GM12892 (cell line): ENCODE results near the gene ATAD5.
"Not testable (repeated sequence)": the region's sequence is repeated elsewhere in the genome, so short reads cannot be mapped to it uniquely, and the experiment has no call there.

Source experiments
- DNase-seq: peaks from one replicate; pipeline ENCODE4 v3.0.0; 2011; ENCODE audit not compliant: insufficient read length
- FAIRE-seq: peaks from 2 replicates; lab custom pipeline; 2011; peaks lifted over from hg19 to GRCh38; lab: Jason Lieb, UNC
- POLR2A ChIP-seq: IDR thresholded peaks from 2 replicates; pipeline ENCODE4 v1.6.1; 2011; ENCODE audit warnings: low read depth, low read length, control low read depth
- POLR2AphosphoS5 ChIP-seq: IDR thresholded peaks from 2 replicates; pipeline ENCODE4 v1.6.1; 2011; ENCODE audit warnings: low read depth, low read length, control low read depth
- TAF1 ChIP-seq: IDR thresholded peaks from 2 replicates; pipeline ENCODE4 v1.6.1; 2011; ENCODE audit warnings: low read depth, mild to moderate bottlenecking, control low read depth, low read length, borderline replicate concordance

ATAD5 gene

DNA sequence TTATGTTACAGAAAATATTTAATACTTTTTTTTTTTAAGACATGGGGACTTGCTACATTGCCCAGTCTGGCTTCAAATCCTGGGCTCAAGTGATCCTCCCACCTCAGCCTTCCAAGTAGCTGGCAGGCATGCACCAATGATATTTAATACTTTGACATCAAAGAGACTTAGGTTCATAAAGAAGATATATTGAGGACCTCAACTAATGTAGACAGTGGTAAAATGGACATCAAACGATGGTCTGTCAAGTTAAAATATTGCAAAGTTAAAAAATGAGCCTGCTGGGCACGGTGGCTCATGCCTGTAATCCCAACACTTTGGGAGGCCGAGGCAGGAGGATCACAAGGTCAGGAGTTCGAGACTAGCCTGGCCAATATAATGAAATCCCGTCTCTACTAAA lies 65.5 kb downstream of the ATAD5 start:
- FAIRE-seq (no peak), DNase-seq (no peak)
- no peak for TF ChIP-seq POLR2A
- no peak for TF ChIP-seq TAF1
- TF ChIP-seq POLR2AphosphoS5, result no peak

DNA sequence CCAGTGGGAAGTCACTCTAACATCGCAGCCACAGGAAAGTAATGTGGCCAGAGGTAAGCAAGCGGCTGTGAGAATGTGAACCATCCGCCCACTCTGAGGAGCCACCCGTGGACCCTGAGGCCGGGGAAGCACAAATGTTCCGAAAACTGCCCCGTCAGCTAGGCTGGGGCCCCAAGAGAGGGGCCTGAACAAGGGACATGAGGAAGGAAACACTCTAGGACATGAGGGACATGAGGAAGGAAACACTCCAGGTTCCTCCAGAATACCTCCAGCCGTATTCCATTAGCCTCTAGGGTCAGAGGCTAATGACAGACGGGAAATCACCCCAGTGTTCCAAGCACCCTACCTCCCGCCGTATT lies 74.0 kb downstream of the ATAD5 start:
- DNase-seq (no peak), FAIRE-seq (no peak)
- no peak for TF ChIP-seq POLR2A
- TF ChIP-seq TAF1, result no peak
- no peak for TF ChIP-seq POLR2AphosphoS5

DNA sequence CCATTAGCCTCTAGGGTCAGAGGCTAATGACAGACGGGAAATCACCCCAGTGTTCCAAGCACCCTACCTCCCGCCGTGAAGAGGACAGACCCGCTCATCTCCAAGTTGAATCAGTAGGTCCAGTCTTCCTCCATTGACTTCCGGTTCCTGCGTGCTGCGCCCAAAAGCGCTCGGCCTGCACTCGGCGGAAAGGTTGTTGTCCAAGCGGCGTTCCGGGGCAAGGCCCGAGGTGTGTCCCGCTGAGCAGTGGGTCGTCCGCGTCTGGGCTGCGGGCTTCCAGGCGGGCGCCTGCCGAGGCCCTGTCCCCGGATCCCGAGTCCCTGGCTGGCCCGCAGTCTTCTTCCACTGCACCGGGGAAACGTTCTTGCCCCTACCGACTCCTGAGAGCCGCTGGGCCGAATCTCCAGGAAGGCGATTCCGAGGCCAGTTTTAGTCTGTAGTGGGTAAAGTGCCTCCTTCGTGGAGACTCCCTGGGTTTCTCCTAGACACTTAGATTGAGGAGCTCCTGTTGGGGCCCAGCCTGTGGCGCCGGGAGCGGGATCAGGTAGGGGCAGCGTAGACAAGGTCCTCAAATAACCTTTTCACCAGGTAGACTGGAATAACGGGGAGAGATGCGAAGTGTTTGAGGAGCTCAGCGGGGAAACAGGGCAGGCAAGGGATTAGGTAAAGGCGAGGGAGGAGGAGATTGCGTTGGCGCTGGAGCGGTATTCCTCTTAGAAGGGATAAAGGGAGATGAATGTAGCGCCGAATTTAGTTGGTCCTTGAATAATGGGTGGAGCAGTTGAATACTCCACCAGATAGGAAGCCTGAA lies 74.5 kb downstream of the ATAD5 start, which contains the start of gene TEFM:
TEFM (minus strand) TSS at position 138 of the 811 bp plus-strand sequence; CDS start at position 98, 40 bp downstream.
- DNase-seq (peak; percentile 82), FAIRE-seq (peak; percentile 94)
- TF ChIP-seq TAF1, result peak; percentile 91
- peak; percentile 51 for TF ChIP-seq POLR2AphosphoS5
- peak; percentile 88; the same call in 1 of the 2 replicates for TF ChIP-seq POLR2A

DNA sequence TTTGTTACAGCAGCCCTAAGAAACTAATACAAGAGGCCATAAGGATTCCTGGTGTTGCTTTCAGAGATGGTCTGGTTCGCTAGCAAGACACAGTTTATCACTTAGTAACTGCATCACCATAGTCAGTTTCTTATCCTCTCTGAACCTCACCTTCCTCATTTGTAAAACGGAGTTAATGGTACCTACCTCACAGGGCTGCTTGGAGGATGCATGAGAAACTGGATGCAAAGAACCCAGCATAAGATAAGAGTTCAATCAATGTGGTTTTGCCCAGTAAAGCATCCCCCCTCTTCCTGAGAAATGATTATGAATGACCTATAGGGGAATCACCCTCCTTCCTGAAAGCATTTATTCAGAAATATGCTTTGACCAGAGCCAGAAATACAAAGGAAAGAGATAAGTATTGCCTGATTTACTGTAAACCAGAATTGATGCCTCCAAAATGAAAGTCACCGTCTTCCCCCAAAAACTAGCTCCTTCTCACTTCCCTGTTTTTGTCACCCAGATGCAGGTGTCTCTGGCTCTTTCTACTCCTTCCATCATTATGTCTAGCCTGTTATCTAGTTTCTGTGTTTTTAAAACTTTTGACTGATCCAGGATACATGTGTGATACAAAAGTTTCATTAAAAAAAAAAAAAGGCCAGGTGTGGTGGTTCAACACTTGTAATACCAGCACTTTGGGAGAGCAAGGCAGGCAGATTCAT lies 77.1 kb downstream of the ATAD5 start:
- FAIRE-seq, result no peak
- TF ChIP-seq POLR2AphosphoS5 (no peak), POLR2A (no peak), TAF1 (no peak)

DNA sequence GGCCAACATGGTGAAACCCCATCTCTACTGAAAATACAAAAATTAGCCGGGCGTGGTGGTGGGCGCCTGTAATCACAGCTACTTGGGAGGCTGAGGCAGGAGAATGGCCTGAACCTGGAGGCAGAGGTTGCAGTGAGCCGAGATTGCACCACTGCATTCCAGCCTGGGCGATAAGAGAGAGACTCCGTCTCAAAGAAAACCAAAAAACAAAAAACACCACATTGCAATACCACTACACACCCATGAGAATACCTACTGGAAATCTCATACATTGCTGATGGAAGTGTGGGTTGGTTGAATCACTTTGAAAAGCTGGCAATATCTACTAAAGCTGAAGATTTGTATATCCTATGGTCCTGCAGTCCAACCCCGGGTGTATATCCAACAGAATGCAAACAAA lies 78.4 kb downstream of the ATAD5 start:
- not testable (repeated sequence) for FAIRE-seq, DNase-seq

More for the DNA sequence above, 77.1 kb downstream of the ATAD5 start:
- no peak for DNase-seq

DNA sequence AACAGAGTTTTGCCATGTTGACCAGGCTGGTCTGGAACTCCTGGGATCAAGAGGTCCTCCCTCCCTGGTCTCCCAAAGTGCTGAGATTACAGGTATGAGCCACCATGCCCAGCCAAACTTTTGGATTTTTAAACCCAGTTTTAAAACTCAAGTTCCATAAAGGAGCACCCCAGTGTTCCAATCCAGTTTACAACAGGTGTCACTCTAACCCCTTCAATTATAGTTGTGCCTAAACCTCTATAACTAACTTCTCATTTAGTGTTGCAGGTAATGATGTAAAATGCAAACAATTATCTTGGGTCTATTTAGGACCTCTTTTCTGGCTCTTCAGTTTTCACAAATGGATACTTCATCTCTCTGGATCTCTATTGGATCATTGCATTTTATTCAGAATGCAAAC lies 82.2 kb downstream of the ATAD5 start:
- TF ChIP-seq TAF1 (no peak), POLR2A (no peak), POLR2AphosphoS5 (no peak)
- FAIRE-seq (no peak), DNase-seq (no peak)

DNA sequence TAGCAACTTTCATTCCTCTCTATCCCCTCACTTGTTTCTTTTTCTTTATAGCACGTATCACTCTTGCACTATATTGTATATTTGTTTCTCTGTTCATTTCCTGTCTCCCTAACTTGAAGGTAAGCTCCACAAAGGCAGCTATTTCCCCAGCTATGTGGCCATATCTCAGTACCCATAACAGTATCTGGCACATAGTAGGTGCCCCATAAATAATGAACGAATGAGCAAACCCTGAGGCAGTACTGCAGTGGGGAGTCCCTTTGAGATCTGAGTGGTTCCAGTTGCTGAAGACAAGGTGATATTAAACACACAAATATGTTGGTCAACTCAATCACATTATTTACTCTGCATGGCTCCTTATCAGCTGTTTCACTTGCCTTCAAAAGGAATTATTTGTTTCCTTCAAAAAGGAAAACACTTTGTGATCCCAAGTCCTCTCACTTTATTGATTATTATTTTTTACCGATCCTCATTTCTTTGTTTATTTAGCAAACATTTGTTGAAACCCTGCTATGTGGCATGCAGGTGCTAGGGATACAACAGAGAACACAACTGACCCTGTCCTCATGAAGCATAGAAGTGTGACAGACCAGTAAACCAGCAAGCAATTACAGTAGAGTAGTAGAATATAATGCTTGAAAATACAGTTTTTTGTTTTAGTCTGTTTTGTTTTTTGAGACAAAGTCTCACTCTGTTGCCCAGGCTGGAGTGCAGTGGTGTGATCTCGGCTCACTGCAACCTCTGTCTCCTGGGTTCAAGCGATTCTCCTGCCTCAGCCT lies 84.3 kb downstream of the ATAD5 start:
- no peak for DNase-seq
- FAIRE-seq, result no peak
- TF ChIP-seq POLR2A (no peak), POLR2AphosphoS5 (no peak), TAF1 (no peak)

DNA sequence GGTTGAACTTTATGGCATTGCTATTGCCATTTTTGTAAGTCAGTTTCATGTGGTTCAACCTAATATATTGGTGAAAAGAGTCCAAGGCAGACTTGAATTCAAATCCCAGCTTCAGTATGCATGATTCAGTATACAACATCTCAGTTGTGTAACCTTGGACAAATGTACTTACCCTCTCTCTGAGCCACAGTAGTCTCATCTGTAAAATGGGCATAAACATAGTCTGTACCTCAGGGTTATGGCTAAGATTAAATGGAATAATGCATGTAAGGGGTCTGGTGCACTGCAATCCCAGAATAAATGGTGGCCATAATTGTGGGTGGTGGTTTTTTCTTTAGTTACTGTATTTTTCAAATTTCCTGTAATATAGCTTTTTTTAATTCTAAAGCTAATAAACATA lies 85.3 kb downstream of the ATAD5 start:
- DNase-seq, result no peak
- no peak for FAIRE-seq
- TF ChIP-seq POLR2A, result no peak
- TF ChIP-seq POLR2AphosphoS5, result no peak
- no peak for TF ChIP-seq TAF1

DNA sequence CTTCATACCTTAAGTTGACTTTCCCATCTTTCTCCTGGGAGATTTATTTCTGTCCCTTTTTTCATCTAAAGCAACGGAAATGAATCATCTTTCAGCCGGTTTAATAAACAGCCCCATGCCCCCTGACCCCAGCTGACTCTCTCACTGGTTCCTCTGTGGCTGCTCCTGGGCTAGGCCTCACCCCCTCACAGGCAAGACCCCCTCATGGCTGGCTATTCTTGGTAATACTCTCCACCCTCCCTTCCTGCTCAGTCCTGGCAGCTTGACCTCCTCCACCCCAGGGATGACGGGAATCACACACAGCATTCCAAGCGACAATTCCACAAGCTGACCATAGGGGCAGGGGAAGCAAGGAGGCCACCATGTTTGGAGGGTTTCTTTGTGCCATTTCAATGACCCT lies 88.5 kb downstream of the ATAD5 start:
- no peak for TF ChIP-seq TAF1
- no peak for TF ChIP-seq POLR2AphosphoS5
- no peak for TF ChIP-seq POLR2A
- no peak for FAIRE-seq
- no peak for DNase-seq

DNA sequence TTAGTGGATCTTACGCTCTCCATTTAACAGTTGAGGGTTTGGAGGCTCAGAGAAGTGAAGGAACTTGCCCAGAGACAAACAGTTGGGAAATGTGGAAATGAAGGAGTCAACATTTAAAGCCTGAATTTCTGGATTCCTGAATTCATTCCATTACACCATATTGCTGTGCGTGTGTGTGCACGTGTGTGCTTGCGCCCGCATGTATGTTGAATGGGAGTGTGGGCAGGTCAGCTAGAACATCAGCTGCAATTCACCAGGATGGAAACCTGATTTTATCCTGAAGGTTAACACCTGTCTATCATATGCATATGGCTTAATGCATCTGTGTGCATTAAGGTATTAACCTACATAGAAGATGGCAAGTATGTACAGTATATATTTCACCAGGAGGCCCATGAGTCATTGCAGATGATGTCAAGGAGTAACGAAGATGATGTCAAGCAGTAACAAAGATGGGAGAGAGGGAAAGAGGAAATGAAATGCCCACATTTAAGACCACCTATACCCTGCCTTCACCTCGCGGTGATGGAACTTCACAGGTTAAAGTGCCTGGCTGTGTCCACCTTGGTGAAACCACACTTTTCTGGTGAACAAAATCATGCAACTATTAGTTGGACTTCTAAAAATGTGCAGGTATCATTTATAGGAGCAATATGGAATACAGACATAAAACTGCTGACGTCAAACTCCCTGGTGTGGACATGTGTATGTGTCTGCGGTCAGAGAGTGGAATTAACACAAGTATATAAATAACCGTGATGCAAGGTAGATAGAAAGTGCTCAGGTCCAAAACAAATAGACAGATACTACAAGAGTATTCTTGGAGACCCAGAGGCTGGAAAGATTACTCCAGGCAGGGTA lies 89.1 kb downstream of the ATAD5 start:
- FAIRE-seq (peak; percentile 61), DNase-seq (no peak)
- TF ChIP-seq POLR2AphosphoS5 (no peak), POLR2A (no peak), TAF1 (no peak)
